Stimulated activated CD8-positive, alpha-beta memory T cell treated with anti-CD3 and anti-CD28 coated beads, Interleukin-15, amount 100 ng/mL, for 48 hours (primary cell): ENCODE measurements around the gene ARFIP2.
A peak's percentile ranks its signal among the peaks of the same experiment; 100 is the strongest.

Source experiments
- DNase-seq, 2 donors: peaks; one replicate each; pipeline ENCODE4 v3.0.0-alpha.2; 2020; ENCODE audit warnings: low read depth in 2 of 2

Gene ARFIP2

DNA sequence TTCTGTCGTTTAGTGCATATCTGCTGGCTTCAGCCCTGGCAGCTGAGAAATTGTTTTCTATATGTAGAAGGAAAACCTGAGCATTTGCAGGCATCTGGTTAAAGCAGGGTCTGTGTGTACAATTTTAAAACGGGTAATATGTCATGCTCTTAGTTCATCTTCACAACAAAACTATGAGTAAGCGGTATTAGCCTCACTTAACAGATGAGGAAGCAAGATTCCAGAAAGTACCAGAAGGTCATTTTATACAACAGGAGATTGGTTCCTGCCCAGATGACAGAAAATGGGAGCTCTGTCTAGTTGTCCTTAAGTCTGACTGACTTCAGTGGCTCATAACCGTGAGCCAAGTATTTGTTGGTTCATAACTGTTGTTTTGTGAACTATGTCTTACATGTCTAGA is 1.3 kb upstream of the ARFIP2 start:
- no peak for DNase-seq

DNA sequence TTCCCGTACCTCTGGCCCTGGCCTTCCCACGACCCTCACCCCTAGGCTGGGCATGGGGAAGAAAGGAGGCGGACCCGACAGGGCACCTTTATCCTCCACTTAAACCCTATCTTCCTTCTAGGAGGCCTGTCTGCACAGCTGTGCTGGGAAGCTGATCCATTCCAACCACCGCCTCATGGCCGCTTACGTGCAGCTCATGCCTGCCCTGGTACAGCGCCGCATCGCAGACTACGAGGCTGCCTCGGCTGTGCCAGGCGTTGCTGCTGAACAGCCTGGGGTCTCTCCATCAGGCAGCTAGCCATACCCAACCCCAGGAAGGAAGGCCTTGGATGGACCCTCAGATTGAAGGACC is 769 bp upstream of the ARFIP2 start:
- no peak for DNase-seq

DNA sequence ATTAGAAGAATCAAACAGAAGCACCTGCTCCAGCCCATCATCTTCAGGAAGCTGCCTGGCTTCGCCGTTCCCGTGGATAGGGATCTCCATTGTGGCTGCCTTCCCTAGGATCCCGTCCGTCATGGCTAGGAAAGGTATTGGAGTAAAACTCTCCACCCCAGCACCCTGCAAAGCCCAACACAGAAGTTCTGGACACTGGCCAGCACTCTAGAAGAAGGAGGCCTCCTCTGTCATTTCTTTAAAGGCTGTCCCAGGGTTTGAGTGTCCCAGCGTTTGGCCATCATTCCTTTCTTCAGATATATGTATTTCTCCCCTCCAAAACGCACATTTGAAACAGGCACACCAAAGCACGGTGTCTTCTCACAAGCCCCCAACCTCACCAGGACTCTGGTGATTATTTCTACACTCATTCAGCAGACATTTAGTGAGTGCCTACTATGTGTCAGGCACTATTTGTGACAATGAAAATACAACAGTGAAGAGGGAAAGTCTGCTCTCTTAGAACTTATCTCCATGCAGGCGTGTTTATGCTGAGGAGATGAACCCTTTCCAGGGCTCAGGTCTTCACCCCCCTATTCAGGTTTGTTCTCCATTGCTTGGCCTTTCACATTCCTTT is 724 bp downstream of the ARFIP2 start:
- no peak for DNase-seq

DNA sequence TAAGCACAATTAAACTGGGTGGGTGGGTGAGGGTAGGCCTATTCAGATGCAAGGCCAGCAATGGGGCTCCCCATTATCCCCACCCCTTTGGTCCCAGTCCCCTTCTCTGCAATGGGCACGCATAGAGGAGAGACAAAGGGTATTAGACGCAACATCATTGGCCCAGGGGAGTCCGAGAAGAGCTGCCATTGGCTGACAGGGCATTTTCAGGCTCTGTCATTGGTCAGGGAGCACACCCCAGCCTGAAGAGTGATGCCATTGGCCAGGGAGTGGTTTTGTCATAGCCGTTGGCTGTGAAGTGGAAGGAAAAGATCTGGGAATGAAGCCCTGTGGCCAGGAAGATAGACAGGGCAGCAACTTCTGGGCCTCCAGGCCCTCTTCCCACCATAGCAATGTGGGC is 4.6 kb downstream of the ARFIP2 start:
- no peak for DNase-seq

DNA sequence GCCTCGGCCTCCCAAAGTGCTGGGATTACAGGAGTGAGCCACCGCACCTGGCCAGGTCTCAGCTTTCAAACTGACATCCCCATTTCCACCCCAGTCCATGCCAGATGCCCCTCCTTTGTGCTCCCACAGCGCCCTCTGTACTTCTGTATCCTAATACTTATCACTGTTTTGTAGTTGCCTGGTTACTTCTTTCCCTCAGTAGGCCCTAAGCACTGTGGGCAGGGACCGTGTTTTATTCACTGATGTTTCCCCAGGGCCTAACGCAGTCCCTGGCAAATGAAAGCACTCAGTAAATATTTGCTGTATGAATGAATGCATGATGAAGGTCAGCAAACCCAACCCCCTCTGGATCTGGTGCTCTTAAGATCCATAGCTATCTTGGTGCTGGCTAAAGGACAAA is 5.2 kb downstream of the ARFIP2 start:
- DNase-seq, result no peak

DNA sequence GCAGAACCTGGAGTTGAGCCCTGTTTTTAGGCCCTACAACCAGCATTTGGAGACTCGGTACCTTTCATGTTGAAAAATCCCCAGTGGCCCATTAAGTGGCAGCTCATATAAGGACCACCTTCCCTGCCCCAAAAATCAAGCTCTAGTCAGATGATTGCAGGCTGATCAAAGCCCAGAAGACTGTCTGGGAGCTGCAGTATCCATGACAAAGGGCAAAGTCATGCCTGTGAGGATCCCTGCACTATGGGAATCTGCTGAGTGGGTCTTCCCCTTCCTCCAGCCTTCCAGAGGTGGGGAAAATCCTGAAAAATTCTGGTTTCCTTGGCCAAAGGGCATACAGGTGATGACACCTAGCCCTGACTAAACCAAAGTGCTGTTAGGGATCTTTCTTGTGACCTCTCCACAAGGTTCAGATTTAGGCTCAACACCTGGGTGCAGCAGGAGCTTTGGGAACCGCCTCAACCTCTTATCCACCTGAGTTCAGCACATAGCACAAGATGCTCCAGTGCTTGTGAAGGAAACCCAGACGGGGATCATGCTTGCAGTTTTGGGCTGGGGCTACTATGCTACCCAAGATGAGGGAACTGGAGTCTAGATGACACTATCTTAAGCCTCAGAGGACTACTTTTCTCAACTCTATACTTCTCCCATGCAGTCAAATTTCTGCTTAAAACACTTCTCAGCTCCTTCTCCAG is 6.2 kb downstream of the ARFIP2 start:
- no peak for DNase-seq

DNA sequence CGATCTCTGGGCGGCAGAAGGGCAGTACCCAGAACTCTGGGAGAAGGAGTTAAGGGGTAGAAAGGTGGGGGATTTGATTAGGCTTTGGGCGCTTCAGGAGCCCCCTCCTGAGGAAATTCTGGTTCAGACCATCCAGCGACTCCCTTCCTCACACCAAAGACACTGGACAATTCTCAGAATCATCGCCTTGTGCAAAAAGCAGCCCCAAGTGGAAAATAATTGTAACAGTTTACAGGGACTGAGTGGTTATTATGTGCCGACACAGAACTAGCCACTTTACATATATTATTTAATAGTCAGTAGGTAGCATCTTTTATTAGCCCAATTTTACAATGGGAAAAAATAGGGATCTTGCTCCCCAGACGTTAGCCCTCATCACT is 6.7 kb downstream of the ARFIP2 start:
- DNase-seq, result no peak

DNA sequence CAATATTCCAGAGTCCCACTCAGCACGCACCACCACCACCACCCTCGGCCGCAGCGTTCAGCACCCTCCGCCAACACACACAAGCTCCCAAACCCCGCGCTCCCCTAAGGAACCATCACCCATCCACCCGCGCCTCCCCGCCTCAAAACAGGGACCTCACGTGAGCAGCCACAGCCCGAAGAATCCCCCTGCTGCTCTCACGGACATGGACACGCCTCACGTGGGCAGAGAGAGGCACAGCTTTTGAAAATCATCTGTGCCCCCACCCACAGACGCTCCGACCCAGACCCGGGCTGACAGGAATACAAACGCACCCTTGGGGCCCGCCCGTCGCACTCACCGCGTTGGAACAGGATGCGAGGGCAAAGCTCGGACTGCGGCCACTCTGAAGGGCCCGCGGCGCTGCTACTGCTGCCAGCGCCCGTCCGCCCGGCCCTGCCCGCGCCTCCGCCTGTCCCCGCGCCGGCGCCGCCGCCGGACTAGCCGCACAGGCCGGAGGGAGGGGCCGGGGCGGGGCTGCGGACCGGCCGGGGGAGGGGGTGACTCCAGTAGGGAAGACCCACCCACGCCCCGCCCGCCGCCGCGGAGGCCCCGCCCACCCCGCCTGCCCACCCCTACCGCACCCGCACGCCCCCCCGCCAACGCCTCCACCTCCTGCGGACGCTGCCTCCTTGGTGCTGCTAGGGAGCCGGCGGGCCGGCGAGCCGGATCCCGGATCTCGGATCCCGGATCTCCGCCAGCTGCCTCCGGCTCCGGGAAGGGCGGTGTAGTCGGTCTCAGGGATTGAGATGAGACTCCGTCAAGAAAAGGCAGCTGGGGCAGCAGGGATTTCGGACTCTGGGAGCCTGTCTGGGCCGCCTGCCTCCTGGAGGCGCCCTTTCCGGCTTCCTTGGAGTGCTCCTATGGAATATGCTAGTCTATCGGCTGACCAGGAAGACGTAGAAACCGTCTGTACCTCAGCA is 7.4 kb downstream of the ARFIP2 start, which contains the start of gene TRIM3:
TSS of gene TRIM3 (minus strand) at position 491 of the 962 bp plus-strand sequence. CDS start 8,246 bp downstream, outside the sequence.
- DNase-seq, result peak; percentile 42 to 65

DNA sequence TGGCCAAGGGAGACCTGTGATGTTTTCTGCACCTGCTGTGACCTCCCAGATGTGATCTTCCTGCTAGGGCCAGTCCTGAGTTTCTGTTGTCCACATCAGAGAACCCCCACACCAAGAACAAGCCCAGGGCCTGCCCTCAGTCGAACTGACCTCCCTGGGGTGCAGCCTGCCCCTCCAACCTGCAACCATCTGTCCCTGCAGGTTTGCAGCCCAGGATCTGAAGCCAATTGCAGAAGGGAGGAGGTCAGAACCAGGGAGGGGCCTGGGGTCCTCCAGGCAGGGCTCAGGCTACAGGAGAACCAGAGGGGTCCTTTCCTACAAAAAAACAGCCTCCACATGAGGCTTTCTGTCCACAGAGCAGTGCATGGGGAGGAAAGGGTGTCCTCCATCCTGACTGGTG is 8.2 kb downstream of the ARFIP2 start:
- DNase-seq, result no peak

DNA sequence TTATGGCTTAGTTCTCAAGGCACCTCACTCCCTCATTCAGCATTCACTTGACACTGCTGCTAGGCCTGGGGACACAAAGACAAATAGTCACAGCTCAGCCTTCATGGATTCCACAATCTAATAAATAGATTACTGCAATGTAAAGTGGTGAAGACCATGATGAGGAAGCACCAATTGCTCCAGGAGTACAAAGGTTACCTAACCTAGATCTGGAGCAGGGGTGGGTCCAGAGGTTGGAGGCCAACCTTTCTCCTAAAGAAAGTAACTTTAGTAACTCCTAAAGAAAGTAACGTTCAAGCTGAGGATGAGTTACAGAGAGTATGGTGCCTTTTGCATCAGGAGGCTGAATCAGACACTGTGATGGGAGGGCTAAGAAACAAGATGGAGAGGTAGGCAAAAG is 11.5 kb downstream of the ARFIP2 start:
- no peak for DNase-seq

DNA sequence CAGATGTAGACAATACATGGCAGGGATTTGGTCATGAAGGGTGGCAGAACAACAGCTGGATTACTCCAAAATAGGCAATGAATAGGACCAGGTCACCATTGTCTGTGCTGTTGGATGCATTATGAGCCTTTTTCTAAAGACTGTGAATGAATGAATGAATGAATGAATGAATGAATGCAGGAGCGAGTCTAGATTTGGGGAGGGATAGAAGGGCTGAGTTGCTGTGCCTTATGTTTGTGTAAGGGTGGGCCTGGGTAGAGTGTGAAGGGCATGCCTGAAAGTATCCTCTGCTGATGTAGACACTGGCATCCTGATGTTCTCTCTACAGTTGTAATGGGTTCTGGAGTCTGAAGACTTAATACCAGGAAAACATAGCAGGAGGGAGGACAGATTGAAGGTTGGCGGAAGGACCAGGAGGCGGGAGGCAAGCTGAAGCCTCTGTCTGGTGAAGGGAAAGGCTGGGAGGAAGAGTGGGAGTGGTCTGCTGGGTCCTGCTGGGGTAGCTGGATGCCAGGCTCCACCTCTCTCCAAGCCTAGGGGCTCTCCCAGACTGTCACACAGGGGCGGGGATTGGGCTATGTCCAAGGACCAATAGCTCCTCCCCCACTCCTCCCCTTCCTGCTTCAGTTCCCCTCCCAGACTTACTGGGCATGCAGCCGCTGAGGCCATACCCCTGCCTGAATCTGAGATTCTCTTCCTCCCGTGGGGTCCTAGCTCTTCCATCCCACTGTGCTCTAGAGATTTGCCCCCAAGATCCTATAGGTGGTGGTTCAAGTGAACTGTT is 12.2 kb downstream of the ARFIP2 start:
- no peak for DNase-seq

DNA sequence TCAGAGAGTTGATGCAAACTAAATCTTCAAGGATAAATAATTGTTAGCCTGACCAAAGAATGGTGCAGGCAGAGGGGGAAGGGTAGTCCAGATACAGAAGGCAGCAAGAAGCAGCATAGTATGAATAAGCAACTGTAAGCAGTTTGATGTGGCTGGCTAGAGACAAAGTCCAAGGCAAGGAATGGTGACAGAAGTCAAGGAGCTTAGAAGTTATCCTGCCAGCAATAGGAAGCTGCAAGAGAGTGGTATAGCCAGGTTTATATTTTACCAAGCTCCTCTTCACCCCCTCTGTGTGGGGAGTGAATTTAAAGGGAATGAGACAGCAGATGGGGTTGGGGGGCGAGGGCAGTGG is 22.1 kb downstream of the ARFIP2 start:
- DNase-seq, result no peak

DNA sequence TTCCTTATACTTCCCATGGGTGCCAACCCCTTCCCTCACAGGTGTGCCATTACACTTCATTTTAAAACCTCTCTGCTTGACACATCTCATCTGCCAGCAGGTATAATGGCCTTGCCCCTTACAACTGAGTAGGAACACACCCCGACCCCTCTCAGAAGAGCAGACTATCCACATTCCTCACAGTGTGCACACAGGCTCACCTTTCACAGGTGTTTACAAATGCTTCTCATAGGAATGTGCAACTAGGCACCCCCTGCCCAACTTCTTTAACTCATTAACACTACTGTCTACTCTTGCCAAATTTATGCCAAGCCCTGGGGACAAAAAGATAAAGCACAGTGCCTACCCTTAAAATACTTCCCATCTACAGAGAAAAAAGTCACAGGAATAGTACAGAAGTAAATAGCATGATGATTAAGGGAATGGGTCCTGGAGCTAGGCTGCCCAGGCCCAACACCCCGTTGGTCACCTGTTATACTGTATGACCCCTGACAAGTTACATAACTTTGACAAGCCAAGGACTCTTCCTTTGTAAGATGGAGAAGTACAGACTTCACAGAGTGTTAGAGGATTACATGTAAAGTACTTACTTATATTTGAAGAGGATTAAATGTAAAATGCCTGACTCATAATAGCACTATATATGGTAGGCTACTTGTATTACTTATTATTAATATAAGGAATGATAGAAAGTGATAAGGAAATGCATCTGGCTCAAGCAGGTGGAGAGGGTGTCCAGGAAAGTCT is 22.6 kb downstream of the ARFIP2 start:
- no peak for DNase-seq

DNA sequence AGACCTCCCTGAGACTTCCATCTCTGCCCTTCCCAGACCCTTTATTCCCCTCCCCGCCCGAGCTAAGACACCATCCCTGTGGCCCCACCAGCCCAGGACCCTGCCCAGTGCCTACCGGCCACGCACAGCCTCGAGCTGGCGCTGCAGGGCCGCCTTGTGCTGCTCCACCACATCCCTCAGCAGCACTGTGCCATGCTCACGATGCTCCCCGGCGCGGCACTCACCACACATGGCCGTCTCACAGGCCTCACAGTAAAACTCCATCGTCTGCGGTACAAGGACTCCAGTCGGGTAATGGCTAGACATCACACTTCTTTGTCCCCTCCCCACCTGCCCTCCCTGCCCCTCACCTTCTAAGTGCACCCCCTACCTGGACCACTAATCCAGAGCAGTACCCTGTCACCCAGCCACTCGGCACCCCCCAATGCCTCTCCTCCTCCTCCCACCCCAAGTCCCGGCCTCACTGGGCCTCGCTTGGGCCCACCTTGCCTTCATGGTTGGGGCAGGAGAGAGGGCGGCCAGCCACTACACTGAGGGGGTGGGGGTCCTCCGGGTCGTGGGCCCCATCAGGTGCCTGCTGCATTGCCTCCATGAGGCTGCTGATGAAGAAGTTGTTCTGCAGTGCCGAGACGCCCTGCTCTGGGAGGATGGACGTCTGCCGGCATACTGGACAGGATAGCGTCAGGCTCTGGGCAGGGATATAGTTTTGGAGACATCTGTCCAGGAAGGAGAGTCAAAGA is 23.4 kb downstream of the ARFIP2 start:
- DNase-seq, result no peak

DNA sequence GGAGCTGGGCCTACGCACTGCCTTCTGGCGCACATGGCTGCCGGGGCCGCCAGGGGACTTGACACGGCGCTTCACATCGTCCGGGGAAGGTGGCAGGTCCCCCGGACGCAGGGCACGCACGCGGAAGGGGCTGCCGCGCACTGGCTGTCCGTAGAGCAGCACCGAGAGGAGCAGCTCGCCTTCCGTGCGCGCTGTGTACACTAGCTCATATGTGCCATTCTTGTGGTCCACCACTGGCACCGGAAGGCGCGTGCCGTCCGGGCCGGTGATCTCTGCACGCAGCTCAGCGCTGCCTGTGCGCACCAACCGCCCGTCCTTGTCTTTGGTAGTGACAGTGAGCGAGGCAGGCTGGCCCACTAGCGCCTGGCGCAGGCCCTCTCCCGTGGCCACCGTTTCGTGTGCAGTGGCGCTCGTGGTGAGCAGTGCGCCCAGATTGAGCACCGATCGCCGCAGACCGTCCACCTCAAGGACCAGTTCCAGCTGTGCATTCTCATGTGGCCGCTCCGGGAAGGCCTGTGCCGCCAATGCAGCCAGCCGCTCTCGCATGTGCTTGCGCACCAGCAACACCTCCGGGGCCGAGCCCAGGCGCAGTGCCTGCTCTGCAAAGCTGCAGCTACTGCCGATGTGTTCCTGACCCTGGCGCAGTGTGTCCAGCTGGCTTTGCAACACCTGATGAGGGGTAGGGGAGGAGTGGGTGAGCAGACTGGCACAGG is 24.6 kb downstream of the ARFIP2 start:
- DNase-seq, result no peak

DNA sequence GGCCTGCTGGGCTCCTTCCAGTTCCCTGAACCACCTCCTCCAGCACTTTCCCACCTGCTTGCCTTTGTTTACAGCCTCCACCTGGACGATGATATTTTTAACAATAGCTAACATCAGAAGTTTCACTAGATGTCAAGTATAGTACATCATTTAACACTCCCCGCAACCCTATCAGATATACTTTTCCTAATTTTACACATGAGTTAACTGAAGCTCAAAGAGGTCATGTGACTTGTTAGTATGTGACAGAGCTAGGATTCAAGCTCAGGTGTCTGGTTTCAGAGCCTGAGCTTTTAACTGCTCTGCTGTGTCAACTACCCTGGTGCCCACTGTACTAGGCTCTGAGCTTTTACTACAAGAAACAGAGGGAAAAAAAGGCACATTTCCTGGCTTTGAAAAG is 26.1 kb downstream of the ARFIP2 start:
- DNase-seq, result no peak

DNA sequence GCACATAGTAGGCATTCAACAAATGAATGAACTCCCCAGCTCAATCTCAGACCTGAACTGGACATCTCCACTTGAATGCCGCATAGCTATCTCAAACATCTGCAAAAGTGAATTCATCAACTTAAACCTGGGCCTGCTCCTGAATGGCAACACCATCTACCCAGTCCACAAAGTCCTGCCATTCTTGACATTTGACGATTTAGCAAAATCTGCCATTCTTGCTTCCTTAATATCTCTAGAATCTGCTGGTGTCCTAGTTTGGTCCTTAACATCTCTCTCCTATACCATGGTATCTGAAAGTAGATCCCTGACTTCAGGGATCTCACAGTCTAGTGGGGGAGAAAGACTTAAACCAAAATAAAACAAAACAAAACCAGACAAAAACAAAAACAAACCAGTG is 28.0 kb downstream of the ARFIP2 start:
- no peak for DNase-seq

DNA sequence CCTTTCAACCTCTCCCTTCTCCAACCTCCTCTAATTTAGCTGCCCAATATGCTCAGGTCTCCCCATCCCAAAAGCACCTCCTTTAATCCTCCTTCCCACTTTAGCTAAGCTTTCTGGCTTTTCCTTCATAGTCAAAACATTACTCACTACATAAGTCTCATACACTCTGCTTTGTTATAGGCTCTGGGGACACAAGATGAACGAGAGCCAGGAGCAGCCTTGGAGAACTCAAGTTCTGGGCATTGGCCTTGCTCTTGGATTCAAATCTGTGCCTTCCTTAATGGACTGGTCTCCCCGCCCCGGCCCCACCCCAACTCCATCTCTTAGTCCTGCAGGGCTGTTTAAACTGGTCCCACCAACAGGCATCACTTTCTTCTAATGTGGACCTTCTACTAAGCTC is 28.9 kb downstream of the ARFIP2 start:
- no peak for DNase-seq

DNA sequence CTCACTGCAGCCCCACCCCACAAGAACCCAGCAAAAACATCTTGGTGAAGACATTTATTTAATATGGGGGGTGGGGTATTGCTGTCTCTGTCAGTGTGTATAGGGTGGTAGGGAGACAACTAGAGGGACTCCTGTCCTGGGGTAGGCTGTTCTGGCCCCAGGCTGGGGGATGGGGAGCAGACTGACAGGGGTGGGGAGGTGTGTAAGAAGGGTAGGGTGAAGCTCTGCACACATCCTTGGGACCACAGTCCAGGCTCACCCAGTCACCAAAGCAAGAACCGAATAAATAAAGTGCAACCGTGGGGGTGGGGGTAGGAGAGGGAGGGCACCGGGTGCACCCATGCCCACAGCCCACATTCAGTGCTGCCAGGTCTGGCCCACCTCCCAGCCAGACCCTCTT is 32.6 kb downstream of the ARFIP2 start:
- DNase-seq, result no peak
